Uterus (tissue), 2 donors: ENCODE results near the gene CXorf49B.
"Not testable (repeated sequence)": the region's sequence is repeated elsewhere in the genome, so short reads cannot be mapped to it uniquely, and the experiment has no call there.

Experiments used
- CTCF ChIP-seq, 4 experiments: fragments of 200-600 bp in 2 of 4; fragments of 450-650 bp in 2 of 4; sonication (generic) in 2 of 4; IDR thresholded peaks; one replicate each; pipeline ENCODE4 v1.5.1; 2016 to 2019; ENCODE audit warnings: antibody characterized with exemption in 4 of 4, mild to moderate bottlenecking in 2 of 4, moderate library complexity in 1 of 4
- POLR2A ChIP-seq, 2 donors: fragments of 450-650 bp; IDR thresholded peaks; one replicate each; pipeline ENCODE4 v1.6.1; 2016; ENCODE audit warnings: antibody characterized with exemption in 2 of 2, mild to moderate bottlenecking in 1 of 2, moderate library complexity in 1 of 2

- TF ChIP-seq POLR2A, CTCF (IDR thresholded peaks at IDR 0.05): not testable (repeated sequence)
These were observed 46.8 kb upstream of the CXorf49B start for GRCh38 chrX:71716323-71716722.
